BLaER1 treated with 17β-estradiol and CSF1 and Interleukin-3, amounts not matched to agents 10 nM and 100 nM (cell line): ENCODE measurements around the gene JADE1.

Experiments
- H3K27ac ChIP-seq, 11 experiments: shearing (Covaris generic); formaldehyde crosslinking; 2 replicates each; pipeline ENCODE4 v1.8.1; 2022
- H3K27me3 ChIP-seq, 11 experiments: shearing (Covaris generic); formaldehyde crosslinking; 2 replicates each; pipeline ENCODE4 v1.8.1; 2022
- H3K36me3 ChIP-seq, 11 experiments: shearing (Covaris generic); formaldehyde crosslinking; 2 replicates each; pipeline ENCODE4 v1.8.1; 2022
- H3K4me1 ChIP-seq, 10 experiments: shearing (Covaris generic); formaldehyde crosslinking; 2 replicates each; pipeline ENCODE4 v1.8.1; 2022
- H3K4me2 ChIP-seq, 11 experiments: shearing (Covaris generic); formaldehyde crosslinking; 2 replicates each; pipeline ENCODE4 v1.8.1; 2022
- H3K4me3 ChIP-seq, 10 experiments: shearing (Covaris generic); formaldehyde crosslinking; 2 replicates each; pipeline ENCODE4 v1.8.1; 2022
- H3K9ac ChIP-seq, 11 experiments: shearing (Covaris generic); formaldehyde crosslinking; 2 replicates each; pipeline ENCODE4 v1.8.1; 2022
- H3K9me3 ChIP-seq, 11 experiments: shearing (Covaris generic); formaldehyde crosslinking; replicated peaks in 1 of 11; 2 replicates each; pipeline ENCODE4 v1.8.1; 2022
- H4K20me1 ChIP-seq, 11 experiments: shearing (Covaris generic); formaldehyde crosslinking; 2 replicates each; pipeline ENCODE4 v1.8.1; 2022
- Cebpa-rat ChIP-seq, 11 experiments: shearing (Covaris generic); IDR thresholded peaks; 2 replicates each; pipeline ENCODE4 v1.8.1; 2022

The JADE1 gene

DNA sequence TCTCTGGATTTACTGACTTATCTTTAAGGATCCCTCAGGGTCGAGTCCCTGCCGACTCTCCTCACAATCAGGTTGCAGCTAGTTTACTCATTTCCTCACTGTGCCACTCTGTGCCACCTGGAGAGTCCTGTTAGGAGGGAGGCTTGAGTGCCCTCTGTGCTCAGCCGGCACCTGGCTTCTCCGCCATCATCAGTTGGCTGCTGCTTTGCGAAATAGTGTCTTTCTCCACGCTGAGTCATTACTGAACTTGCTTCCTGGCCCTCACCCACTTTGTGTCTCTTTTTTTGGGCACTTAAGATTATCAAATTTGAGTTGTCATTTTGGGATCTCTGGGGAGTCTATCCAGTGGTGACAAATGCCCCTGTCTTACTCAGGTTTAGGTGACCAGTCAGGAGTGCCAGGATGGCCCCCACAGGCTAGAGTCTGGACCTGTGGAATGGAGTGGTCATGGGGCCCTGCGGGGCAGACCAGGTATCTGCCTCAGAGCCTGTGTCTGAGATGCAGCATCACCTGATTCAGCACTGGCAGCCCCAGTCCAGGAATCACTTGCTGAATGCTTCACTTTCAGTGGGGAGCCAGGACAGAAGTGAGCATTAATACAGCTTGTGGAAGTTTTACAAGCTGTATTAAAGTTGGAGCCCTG lies 37.7 kb downstream of the JADE1 start:
- Histone ChIP-seq H3K4me1 (peaks cover 0 to 37% (median 21%) of the 10 kb centered on the region in 10 experiments; a peak in 17 of 20 replicates), H3K9ac (peak overlapping the region in 9 of 11 experiments; percentile 19 to 64 (median 59); a peak in 13 of 22 replicates), H3K4me2 (peak overlapping the region in 9 of 11 experiments; percentile 30 to 82 (median 63); a peak in 16 of 22 replicates), H3K36me3 (peaks cover 79 to 100% (median 100%) of the 10 kb centered on the region in 11 experiments), H3K9me3 (no peaks in the 10 kb centered on the region), H3K27ac (peak overlapping the region in 9 of 11 experiments; percentile 46 to 83 (median 77); a peak in 18 of 22 replicates), H3K27me3 (no peaks in the 10 kb centered on the region), H3K4me3 (peak overlapping the region in 2 of 10 experiments; percentile 5 to 10; a peak in 1 of 20 replicates), H4K20me1 (peaks cover 0 to 24% (median 0%) of the 10 kb centered on the region in 11 experiments; a peak in 5 of 22 replicates)
- TF ChIP-seq Cebpa-rat (IDR thresholded peaks at IDR 0.05) = peak in 4 of 11 experiments; percentile 47 to 61 (median 57); a peak in 4 of 22 replicates

DNA sequence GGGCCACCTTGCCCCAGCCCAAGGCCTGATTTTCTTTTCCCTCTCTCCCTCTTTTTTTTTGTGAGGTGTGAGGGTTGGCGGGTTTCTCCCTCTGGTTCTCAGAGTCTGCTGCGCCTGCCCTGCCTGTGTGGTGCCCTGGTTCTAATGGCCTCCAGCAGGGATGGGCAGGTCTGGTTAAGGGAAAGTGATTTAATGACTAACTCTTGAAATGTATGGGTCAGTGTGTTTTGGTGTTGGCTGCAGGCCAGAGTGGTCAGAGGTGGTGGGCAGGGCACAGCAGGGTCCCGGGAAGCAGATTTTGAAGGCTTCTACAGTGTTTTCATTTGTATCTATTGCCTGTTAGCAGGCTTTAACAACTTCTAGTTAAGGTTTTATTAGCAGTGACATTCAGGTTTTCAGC lies 39.0 kb downstream of the JADE1 start:
- H3K9me3 ChIP-seq = no peaks in the 10 kb centered on the region
- no peaks in the 10 kb centered on the region for H3K27me3 ChIP-seq
- H3K27ac ChIP-seq = peak overlapping the region in 7 of 11 experiments; percentile 60 to 83 (median 77); a peak in 11 of 22 replicates
- H3K4me1 ChIP-seq = peaks cover 8 to 48% (median 29%) of the 10 kb centered on the region in 10 experiments
- TF ChIP-seq Cebpa-rat (IDR thresholded peaks at IDR 0.05) = no peak
- peaks cover 79 to 100% (median 99%) of the 10 kb centered on the region in 11 experiments for H3K36me3 ChIP-seq
- H3K4me3 ChIP-seq = no peak overlapping the region
- H3K4me2 ChIP-seq = no peak overlapping the region; a peak in 1 of 22 replicates
- no peak overlapping the region; a peak in 1 of 22 replicates for H3K9ac ChIP-seq
- peaks cover 0 to 19% (median 0%) of the 10 kb centered on the region in 11 experiments; a peak in 3 of 22 replicates for H4K20me1 ChIP-seq

GRCh38 chr4:128850252-128850651 lies 40.8 kb downstream of the JADE1 start:
- H3K4me1 ChIP-seq = peaks cover 26 to 61% (median 47%) of the 10 kb centered on the region in 10 experiments
- no peak overlapping the region for H3K9ac ChIP-seq
- no peak overlapping the region for H3K4me3 ChIP-seq
- no peak for TF ChIP-seq Cebpa-rat (IDR thresholded peaks at IDR 0.05)
- peaks cover 0 to 10% (median 0%) of the 10 kb centered on the region in 11 experiments; a peak in 3 of 22 replicates for H4K20me1 ChIP-seq
- peaks cover 62 to 94% (median 87%) of the 10 kb centered on the region in 11 experiments for H3K36me3 ChIP-seq
- no peaks in the 10 kb centered on the region for H3K9me3 ChIP-seq
- H3K4me2 ChIP-seq = no peak overlapping the region
- 0 out of 22 replicates have a peak overlapping the region, but pooled peaks of 1 of the 11 experiments have one; percentile 14 for H3K27ac ChIP-seq
- no peaks in the 10 kb centered on the region for H3K27me3 ChIP-seq

- H3K36me3 ChIP-seq = peaks cover 71 to 92% (median 84%) of the 10 kb centered on the region in 11 experiments
- TF ChIP-seq Cebpa-rat (IDR thresholded peaks at IDR 0.05) = no peak
- H3K9ac ChIP-seq = peak overlapping the region in 9 of 11 experiments; percentile 42 to 71 (median 67); a peak in 16 of 22 replicates
- H3K4me1 ChIP-seq = peaks cover 23 to 54% (median 44%) of the 10 kb centered on the region in 10 experiments
- H3K27me3 ChIP-seq = no peaks in the 10 kb centered on the region
- H3K9me3 ChIP-seq = no peaks in the 10 kb centered on the region
- no peaks in the 10 kb centered on the region; a peak in 1 of 22 replicates for H4K20me1 ChIP-seq
- peak overlapping the region in 2 of 10 experiments; percentile 4 to 25; a peak in 1 of 20 replicates for H3K4me3 ChIP-seq
- peak overlapping the region; percentile 62 to 82 (median 71) for H3K4me2 ChIP-seq
- H3K27ac ChIP-seq = peak overlapping the region in 9 of 11 experiments; percentile 61 to 87 (median 82); a peak in 18 of 22 replicates
Observed at GRCh38 chr4:128853741-128854140, 44.2 kb downstream of the JADE1 start.

GRCh38 chr4:128854433-128854832 lies 44.9 kb downstream of the JADE1 start:
- H3K27ac ChIP-seq = peak overlapping the region in 9 of 11 experiments; percentile 61 to 87 (median 82); a peak in 18 of 22 replicates
- H3K4me2 ChIP-seq = peak overlapping the region; percentile 62 to 82 (median 71); a peak in 21 of 22 replicates
- no peaks in the 10 kb centered on the region for H3K27me3 ChIP-seq
- H3K4me1 ChIP-seq = peaks cover 23 to 60% (median 47%) of the 10 kb centered on the region in 10 experiments
- H3K4me3 ChIP-seq = peak overlapping the region in 2 of 10 experiments; percentile 4 to 25; a peak in 2 of 20 replicates
- H4K20me1 ChIP-seq = no peaks in the 10 kb centered on the region; a peak in 1 of 22 replicates
- no peaks in the 10 kb centered on the region for H3K9me3 ChIP-seq
- peaks cover 64 to 92% (median 84%) of the 10 kb centered on the region in 11 experiments for H3K36me3 ChIP-seq
- peak in 8 of 11 experiments; percentile 36 to 89 (median 80); a peak in 13 of 22 replicates for TF ChIP-seq Cebpa-rat (IDR thresholded peaks at IDR 0.05)
- peak overlapping the region in 10 of 11 experiments; percentile 4 to 71 (median 66); a peak in 17 of 22 replicates for H3K9ac ChIP-seq

- no peak for TF ChIP-seq Cebpa-rat (IDR thresholded peaks at IDR 0.05)
- no peaks in the 10 kb centered on the region for H3K9me3 ChIP-seq
- H3K27me3 ChIP-seq = no peaks in the 10 kb centered on the region
- peak overlapping the region in 9 of 11 experiments; percentile 61 to 87 (median 82); a peak in 17 of 22 replicates for H3K27ac ChIP-seq
- H3K4me2 ChIP-seq = peak overlapping the region in 10 of 11 experiments; percentile 62 to 82 (median 71); a peak in 19 of 22 replicates
- H3K36me3 ChIP-seq = peaks cover 55 to 92% (median 84%) of the 10 kb centered on the region in 11 experiments
- H3K9ac ChIP-seq = peak overlapping the region in 7 of 11 experiments; percentile 3 to 71 (median 68); a peak in 11 of 22 replicates
- no peak overlapping the region for H3K4me3 ChIP-seq
- peaks cover 0 to 5% (median 0%) of the 10 kb centered on the region in 11 experiments; a peak in 2 of 22 replicates for H4K20me1 ChIP-seq
- peaks cover 29 to 72% (median 59%) of the 10 kb centered on the region in 10 experiments for H3K4me1 ChIP-seq
Observed at GRCh38 chr4:128855621-128856020, 46.1 kb downstream of the JADE1 start.

- TF ChIP-seq Cebpa-rat (IDR thresholded peaks at IDR 0.05) = no peak
- Histone ChIP-seq H3K9ac (peak overlapping the region in 6 of 11 experiments; percentile 55 to 71 (median 68); a peak in 7 of 22 replicates), H3K27ac (peak overlapping the region in 9 of 11 experiments; percentile 61 to 87 (median 82); a peak in 16 of 22 replicates), H3K9me3 (no peaks in the 10 kb centered on the region), H3K4me2 (peak overlapping the region in 10 of 11 experiments; percentile 7 to 82 (median 71); a peak in 20 of 22 replicates), H4K20me1 (peaks cover 0 to 10% (median 0%) of the 10 kb centered on the region in 11 experiments; a peak in 4 of 22 replicates), H3K4me3 (no peak overlapping the region; a peak in 1 of 20 replicates), H3K4me1 (peaks cover 29 to 78% (median 65%) of the 10 kb centered on the region in 10 experiments), H3K36me3 (peaks cover 52 to 92% (median 84%) of the 10 kb centered on the region in 11 experiments), H3K27me3 (no peaks in the 10 kb centered on the region)
Observed at GRCh38 chr4:128856246-128856645, 46.7 kb downstream of the JADE1 start.

GRCh38 chr4:128858879-128859671 lies 49.6 kb downstream of the JADE1 start:
- TF ChIP-seq Cebpa-rat (IDR thresholded peaks at IDR 0.05) = no peak
- Histone ChIP-seq H3K27me3 (no peaks in the 10 kb centered on the region), H3K9me3 (no peaks in the 10 kb centered on the region), H3K4me1 (peaks cover 45 to 83% (median 72%) of the 10 kb centered on the region in 10 experiments), H3K4me2 (peak overlapping the region in 5 of 11 experiments; percentile 79 to 83 (median 80); a peak in 5 of 22 replicates), H3K4me3 (no peak overlapping the region), H3K9ac (no peak overlapping the region), H4K20me1 (peaks cover 0 to 31% (median 6%) of the 10 kb centered on the region in 11 experiments; a peak in 8 of 22 replicates), H3K36me3 (peaks cover 41 to 92% (median 83%) of the 10 kb centered on the region in 11 experiments), H3K27ac (no peak overlapping the region)
